Measurements from ENCODE around the gene ATP13A2. TPM values are rescaled to one million over a fixed set of nuclear protein-coding genes. Genes with fewer than 3 reads are reported as not detected.

ATP13A2 gene
- total RNA-seq, 2 experiments from 2014 or later, result 41.8 to 45.9 TPM

- intact Hi-C loops (cut with micrococcal nuclease), result no loop called here
- H3K4me1 Mint-ChIP-seq (ENCODE audit: low read depth), result peaks cover 17% of the 10 kb centered on the region
- ChIA-PET POLR2A (interaction anchor here (1.0 kb wide), 1 partner anchor 86 kb away, joined by 3 read pairs; no protein-coding TSS in a partner anchor), CTCF (interaction anchor here (0.6 to 5.1 kb wide), 6 partner anchors 86 to 359 kb away, joined by 4 to 27 read pairs (median 6); no protein-coding TSS in a partner anchor)
- H3K4me3 Mint-ChIP-seq, result no peak overlapping the region
- H3K36me3 Mint-ChIP-seq, result peaks cover 23% of the 10 kb centered on the region
- no peaks in the 10 kb centered on the region for H3K9me3 Mint-ChIP-seq
- no peak overlapping the region for H3K27ac Mint-ChIP-seq
- DNase-seq, result no peak
- no peaks in the 10 kb centered on the region for H3K27me3 Mint-ChIP-seq
Measured at GRCh38 chr1:17046334-17046657, 34.6 kb upstream of the ATP13A2 start.

- H3K4me3 Mint-ChIP-seq, result no peak overlapping the region
- no peak overlapping the region for H3K27ac Mint-ChIP-seq
- intact Hi-C loops (cut with micrococcal nuclease), result no loop called here
Measured at GRCh38 chr1:17045634-17046333, 34.1 kb upstream of the ATP13A2 start.

GRCh38 chr1:17045150-17045549, 33.4 kb upstream of the ATP13A2 start:
- Mint-ChIP-seq H3K4me3 (no peak overlapping the region), H3K27ac (no peak overlapping the region), H3K36me3 (peaks cover 21% of the 10 kb centered on the region), H3K4me1 (ENCODE audit: low read depth) (peaks cover 11% of the 10 kb centered on the region), H3K9me3 (no peaks in the 10 kb centered on the region), H3K27me3 (no peaks in the 10 kb centered on the region)
- ChIA-PET CTCF (interaction anchor here (1.7 to 5.1 kb wide), 3 partner anchors 11 to 94 kb away, joined by 4 to 27 read pairs (median 11); no protein-coding TSS in a partner anchor), POLR2A (no interaction called here)
- no peak for DNase-seq
- intact Hi-C loops (cut with micrococcal nuclease), result no loop called here

More at GRCh38 chr1:17045634-17046333, 34.1 kb upstream of the ATP13A2 start:
- Mint-ChIP-seq H3K36me3 (peaks cover 22% of the 10 kb centered on the region), H3K27me3 (no peaks in the 10 kb centered on the region), H3K9me3 (no peaks in the 10 kb centered on the region), H3K4me1 (ENCODE audit: low read depth) (peaks cover 13% of the 10 kb centered on the region)
- DNase-seq, result no peak
- ChIA-PET POLR2A (interaction anchor here (1.0 kb wide), 1 partner anchor 86 kb away, joined by 3 read pairs; no protein-coding TSS in a partner anchor), CTCF (interaction anchor here (0.6 to 5.1 kb wide), 8 partner anchors 12 to 358 kb away, joined by 4 to 27 read pairs (median 4); no protein-coding TSS in a partner anchor)

GRCh38 chr1:17043676-17044075, 31.9 kb upstream of the ATP13A2 start:
- Mint-ChIP-seq H3K27me3 (no peaks in the 10 kb centered on the region), H3K9me3 (no peaks in the 10 kb centered on the region), H3K4me3 (no peak overlapping the region), H3K27ac (no peak overlapping the region), H3K4me1 (ENCODE audit: low read depth) (peaks cover 11% of the 10 kb centered on the region), H3K36me3 (peaks cover 25% of the 10 kb centered on the region)
- POLR2A ChIA-PET, result no interaction called here
- intact Hi-C loops (cut with micrococcal nuclease), result no loop called here
- CTCF ChIA-PET, result no interaction called here
- no peak for DNase-seq

- no peak overlapping the region for H3K4me3 Mint-ChIP-seq
- H3K4me1 Mint-ChIP-seq (ENCODE audit: low read depth), result peaks cover 6% of the 10 kb centered on the region
- POLR2A ChIA-PET, result no interaction called here
Measured at GRCh38 chr1:17040135-17040534, 28.4 kb upstream of the ATP13A2 start.

GRCh38 chr1:17039522-17039921, 27.8 kb upstream of the ATP13A2 start:
- no peak overlapping the region for H3K27ac Mint-ChIP-seq
- H3K9me3 Mint-ChIP-seq, result no peaks in the 10 kb centered on the region
- H3K4me3 Mint-ChIP-seq, result no peak overlapping the region
- DNase-seq, result no peak
- ChIA-PET POLR2A (no interaction called here), CTCF (interaction anchor here (1.2 kb wide), 1 partner anchor 87 kb away, joined by 3 read pairs; no protein-coding TSS in a partner anchor)
- intact Hi-C loops (cut with micrococcal nuclease), result no loop called here
- H3K36me3 Mint-ChIP-seq, result peaks cover 24% of the 10 kb centered on the region
- no peaks in the 10 kb centered on the region for H3K27me3 Mint-ChIP-seq
- H3K4me1 Mint-ChIP-seq (ENCODE audit: low read depth), result peaks cover 3% of the 10 kb centered on the region

More at GRCh38 chr1:17040135-17040534, 28.4 kb upstream of the ATP13A2 start:
- H3K27me3 Mint-ChIP-seq, result no peaks in the 10 kb centered on the region
- no peak for DNase-seq
- CTCF ChIA-PET, result interaction anchor here (0.8 to 1.2 kb wide), 2 partner anchors 23 to 86 kb away, joined by 3 read pairs; no protein-coding TSS in a partner anchor
- no peaks in the 10 kb centered on the region for H3K9me3 Mint-ChIP-seq
- intact Hi-C loops (cut with micrococcal nuclease), result no loop called here
- peaks cover 25% of the 10 kb centered on the region for H3K36me3 Mint-ChIP-seq
- no peak overlapping the region for H3K27ac Mint-ChIP-seq

GRCh38 chr1:17033481-17033880, 21.8 kb upstream of the ATP13A2 start:
- Mint-ChIP-seq H3K36me3 (peaks cover 9% of the 10 kb centered on the region), H3K9me3 (no peaks in the 10 kb centered on the region), H3K4me1 (ENCODE audit: low read depth) (peaks cover 3% of the 10 kb centered on the region), H3K27me3 (no peaks in the 10 kb centered on the region), H3K27ac (no peak overlapping the region), H3K4me3 (no peak overlapping the region)
- no peak for DNase-seq
- ChIA-PET POLR2A (no interaction called here), CTCF (interaction anchor here (1.0 kb wide), 1 partner anchor 11 kb away, joined by 4 read pairs; no protein-coding TSS in a partner anchor)
- intact Hi-C loops (cut with micrococcal nuclease), result no loop called here

GRCh38 chr1:17032741-17033140, 21.0 kb upstream of the ATP13A2 start:
- Mint-ChIP-seq H3K4me1 (ENCODE audit: low read depth) (no peaks in the 10 kb centered on the region), H3K9me3 (no peaks in the 10 kb centered on the region), H3K27me3 (no peaks in the 10 kb centered on the region), H3K4me3 (no peak overlapping the region), H3K36me3 (peaks cover 11% of the 10 kb centered on the region), H3K27ac (no peak overlapping the region)
- ChIA-PET POLR2A (no interaction called here), CTCF (no interaction called here)
- DNase-seq, result no peak
- intact Hi-C loops (cut with micrococcal nuclease), result no loop called here

- Mint-ChIP-seq H3K4me3 (no peak overlapping the region), H3K4me1 (ENCODE audit: low read depth) (no peaks in the 10 kb centered on the region), H3K9me3 (no peaks in the 10 kb centered on the region), H3K36me3 (peaks cover 17% of the 10 kb centered on the region), H3K27ac (no peak overlapping the region), H3K27me3 (no peaks in the 10 kb centered on the region)
- intact Hi-C loops (cut with micrococcal nuclease), result no loop called here
- no peak for DNase-seq
- CTCF ChIA-PET, result interaction anchor here (0.7 kb wide), 1 partner anchor 71 kb away, joined by 3 read pairs; no protein-coding TSS in a partner anchor
- POLR2A ChIA-PET, result no interaction called here
Measured at GRCh38 chr1:17031436-17031835, 19.7 kb upstream of the ATP13A2 start.

GRCh38 chr1:17030206-17030605, 18.5 kb upstream of the ATP13A2 start:
- Mint-ChIP-seq H3K27me3 (no peaks in the 10 kb centered on the region), H3K9me3 (no peaks in the 10 kb centered on the region), H3K36me3 (peaks cover 17% of the 10 kb centered on the region), H3K27ac (peak overlapping the region; percentile 38), H3K4me3 (no peak overlapping the region), H3K4me1 (ENCODE audit: low read depth) (no peaks in the 10 kb centered on the region)
- ChIA-PET POLR2A (no interaction called here), CTCF (interaction anchor here (0.7 kb wide), 1 partner anchor 321 kb away, joined by 5 read pairs; no protein-coding TSS in a partner anchor)
- intact Hi-C loops (cut with micrococcal nuclease), result no loop called here
- no peak for DNase-seq

GRCh38 chr1:17028662-17029188, 17.0 kb upstream of the ATP13A2 start:
- ChIA-PET CTCF (no interaction called here), POLR2A (no interaction called here)
- Mint-ChIP-seq H3K27ac (no peak overlapping the region), H3K4me3 (no peak overlapping the region), H3K36me3 (peaks cover 25% of the 10 kb centered on the region), H3K4me1 (ENCODE audit: low read depth) (no peaks in the 10 kb centered on the region), H3K27me3 (no peaks in the 10 kb centered on the region), H3K9me3 (no peaks in the 10 kb centered on the region)
- DNase-seq, result no peak
- intact Hi-C loops (cut with micrococcal nuclease), result no loop called here

- ChIA-PET POLR2A (no interaction called here), CTCF (interaction anchor here (1.2 kb wide), 1 partner anchor 76 kb away, joined by 3 read pairs; no protein-coding TSS in a partner anchor)
- intact Hi-C loops (cut with micrococcal nuclease), result no loop called here
- DNase-seq, result no peak
- Mint-ChIP-seq H3K9me3 (no peaks in the 10 kb centered on the region), H3K27ac (no peak overlapping the region), H3K4me3 (no peak overlapping the region), H3K27me3 (no peaks in the 10 kb centered on the region), H3K36me3 (peaks cover 28% of the 10 kb centered on the region), H3K4me1 (ENCODE audit: low read depth) (no peaks in the 10 kb centered on the region)
Measured at GRCh38 chr1:17027900-17028299, 16.2 kb upstream of the ATP13A2 start.

All from activated CD4-positive, alpha-beta memory T cell treated with anti-CD3 and anti-CD28 coated beads for 36 hours (primary cell).